D721Med (cell line): Measurements from ENCODE around the gene SH2B3.

Source experiments
- DNase-seq: peaks from one replicate; pipeline ENCODE4 v3.0.0; 2011; ENCODE audit warnings: low spot score; ENCODE audit not compliant: insufficient read length
- FAIRE-seq: peaks from 2 replicates; lab custom pipeline; 2011; peaks lifted over from hg19 to GRCh38; lab: Jason Lieb, UNC
- CTCF ChIP-seq: IDR thresholded peaks from 2 replicates; pipeline ENCODE4 v1.5.1; 2012; ENCODE audit warnings: mild to moderate bottlenecking, control low read depth; ENCODE audit not compliant: insufficient read depth; ENCODE audit errors: missing control alignments

SH2B3 gene

DNA sequence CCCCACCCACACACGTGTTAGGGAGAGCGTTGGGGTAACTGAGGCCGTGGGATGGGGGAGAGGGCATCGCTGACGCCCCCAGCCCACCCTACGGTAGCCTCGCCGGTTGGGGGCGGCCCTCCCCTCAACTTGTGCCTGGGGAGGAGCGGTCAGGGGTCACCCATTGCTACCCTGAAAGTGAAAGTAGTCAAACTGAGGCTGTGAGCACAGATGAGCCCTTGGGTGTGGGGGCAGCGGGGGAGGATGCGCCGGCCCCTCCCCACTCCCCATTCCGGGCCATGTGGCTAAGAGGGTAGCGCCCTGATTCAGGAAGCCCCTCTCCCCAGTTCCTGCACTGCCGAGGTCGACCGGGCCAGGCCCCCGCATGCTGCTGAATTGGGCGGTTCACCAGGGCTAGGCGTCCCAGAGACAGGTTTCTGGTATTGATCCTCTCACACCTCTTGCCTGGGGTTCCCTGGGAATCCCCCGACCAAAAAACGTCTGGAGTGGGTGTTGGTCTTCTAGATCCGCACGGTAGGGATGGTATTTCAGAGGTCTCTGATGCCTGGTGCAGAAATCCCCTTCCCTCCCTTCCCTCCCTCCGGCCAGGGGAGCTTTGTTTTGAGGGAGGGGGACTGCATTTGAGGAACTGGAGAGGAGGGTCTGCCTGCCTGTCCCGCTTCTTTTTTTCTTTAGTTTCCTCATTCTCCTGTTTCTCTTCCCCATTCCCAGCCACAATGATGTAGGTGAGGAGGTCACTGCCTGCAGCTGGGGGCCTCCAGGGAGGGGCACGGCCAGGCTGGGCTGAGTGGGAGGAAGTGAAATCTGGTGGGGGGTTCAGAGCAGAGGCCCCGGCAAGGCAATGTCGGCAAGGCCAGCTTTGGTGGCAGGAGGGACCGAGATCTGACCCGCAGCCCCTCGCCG, 1.0 kb downstream of the SH2B3 start:
- FAIRE-seq: no peak
- no peak for DNase-seq
- TF ChIP-seq CTCF: no peak

- TF ChIP-seq CTCF: no peak
- DNase-seq (no peak), FAIRE-seq (no peak)
These were observed 1.8 kb downstream of the SH2B3 start for GRCh38 chr12:111407377-111408115.

DNA sequence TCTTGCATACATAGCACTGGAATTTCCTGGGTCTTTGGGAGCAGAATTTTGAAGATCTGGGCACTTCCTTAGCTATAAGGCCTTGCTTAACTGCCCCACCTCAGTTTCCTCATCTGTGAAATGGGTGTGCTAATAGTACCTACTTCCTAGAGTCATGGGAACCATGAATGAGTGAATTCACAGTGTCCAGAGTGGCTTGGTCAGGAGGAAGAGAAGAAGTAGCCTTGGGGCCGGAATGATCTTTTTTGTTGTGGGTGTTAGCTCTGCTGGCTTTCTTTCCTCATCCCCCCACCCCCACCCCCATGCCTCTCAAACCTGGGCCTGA, 2.4 kb downstream of the SH2B3 start:
- no peak for FAIRE-seq
- DNase-seq: no peak

GRCh38 chr12:111408686-111409402, 3.1 kb downstream of the SH2B3 start:
- DNase-seq (no peak), FAIRE-seq (no peak)
- no peak for TF ChIP-seq CTCF

More for the DNA sequence above, 2.4 kb downstream of the SH2B3 start:
- TF ChIP-seq CTCF: no peak

DNA sequence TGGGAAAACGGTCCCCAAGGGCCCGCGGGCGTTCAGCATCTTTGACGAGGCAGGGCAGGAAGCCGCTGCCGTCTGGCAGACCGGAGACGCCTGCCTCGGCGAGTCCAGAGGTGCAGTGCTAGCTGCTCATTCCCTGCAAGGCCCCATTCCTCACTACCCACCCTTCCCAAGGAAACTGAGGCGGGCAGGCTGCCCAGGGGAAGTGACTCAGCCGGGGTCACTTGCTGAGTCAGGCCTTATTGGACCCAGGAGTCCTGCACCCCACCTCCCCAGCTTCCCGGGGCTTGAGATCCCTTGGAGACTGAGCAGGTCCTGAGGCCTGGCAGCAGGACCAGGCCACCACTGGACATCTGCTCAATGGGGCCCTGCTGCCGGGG, 3.7 kb downstream of the SH2B3 start:
- no peak for DNase-seq
- FAIRE-seq: no peak
- no peak for TF ChIP-seq CTCF

- FAIRE-seq (no peak), DNase-seq (no peak)
- TF ChIP-seq CTCF: no peak
These were observed 4.2 kb downstream of the SH2B3 start for GRCh38 chr12:111409780-111410430.
